HL-60 (cell line): ENCODE measurements around the gene PLEKHA3.

Experiments used
- DNase-seq, 2 experiments: peaks; one replicate each; pipeline ENCODE4 v3.0.0-alpha.2; 2010 to 2020; ENCODE audit warnings: low read depth in 1 of 2, low spot score in 1 of 2
- H3K27ac ChIP-seq: fragments of 250-450 bp; sonication (Bioruptor Pico); replicated peaks from 2 replicates; pipeline ENCODE4 v1.5.1; 2020; ENCODE audit warnings: mild to moderate bottlenecking, moderate library complexity
- H3K27me3 ChIP-seq: fragments of 250-450 bp; sonication (Bioruptor Pico); 2 replicates; pipeline ENCODE4 v1.5.1; 2021; ENCODE audit warnings: mild to moderate bottlenecking, moderate library complexity; ENCODE audit not compliant: insufficient read depth, poor library complexity, severe bottlenecking
- H3K4me3 ChIP-seq: replicated peaks from 2 replicates; pipeline ENCODE4 v1.5.1; 2011; ENCODE audit warnings: mild to moderate bottlenecking, control low read depth, low read length; ENCODE audit not compliant: insufficient read depth
- CTCF ChIP-seq: IDR thresholded peaks from one replicate; pipeline ENCODE4 v1.5.1; 2011; ENCODE audit warnings: low read length, control low read depth, inconsistent platforms; ENCODE audit not compliant: insufficient read depth
- GABPA ChIP-seq: IDR thresholded peaks from 2 replicates; pipeline ENCODE4 v1.6.1; 2012; ENCODE audit warnings: low read depth
- POLR2AphosphoS5 ChIP-seq: IDR thresholded peaks from 2 replicates; pipeline ENCODE4 v1.6.1; 2012; ENCODE audit warnings: low read depth
- REST ChIP-seq: IDR thresholded peaks from 2 replicates; pipeline ENCODE4 v1.6.1; 2012; ENCODE audit warnings: low read depth; ENCODE audit not compliant: insufficient replicate concordance
- SPI1 ChIP-seq: IDR thresholded peaks from 2 replicates; pipeline ENCODE4 v1.6.1; 2012; ENCODE audit warnings: low read depth, mild to moderate bottlenecking, borderline replicate concordance

The PLEKHA3 gene

GRCh38 chr2:178448968-178449661, 31.1 kb upstream of the PLEKHA3 start:
- Histone ChIP-seq H3K4me3 (no peak overlapping the region), H3K27me3 (no peaks in the 10 kb centered on the region), H3K27ac (no peak overlapping the region)
- DNase-seq: no peak
- no peak for TF ChIP-seq GABPA
- no peak for TF ChIP-seq CTCF
- no peak for TF ChIP-seq REST
- no peak for TF ChIP-seq POLR2AphosphoS5
- no peak for TF ChIP-seq SPI1

GRCh38 chr2:178449700-178450523, 30.3 kb upstream of the PLEKHA3 start:
- peak overlapping the region; percentile 89 for H3K27ac ChIP-seq
- TF ChIP-seq GABPA (0 out of 2 replicates have a peak, but pooled peaks have one; percentile 6), SPI1 (peak; percentile 19; the same call in 1 of the 2 replicates), CTCF (no peak), POLR2AphosphoS5 (0 out of 2 replicates have a peak, but pooled peaks have one; percentile 5)
- peak in 1 of 2 experiments; percentile 17 for DNase-seq
- H3K4me3 ChIP-seq: peak overlapping the region; percentile 88
- H3K27me3 ChIP-seq: no peaks in the 10 kb centered on the region

- DNase-seq: no peak
- H3K27ac ChIP-seq: peak overlapping the region; percentile 89
- TF ChIP-seq CTCF: no peak
- TF ChIP-seq POLR2AphosphoS5: no peak
- TF ChIP-seq SPI1: no peak
- TF ChIP-seq REST: no peak
- no peak for TF ChIP-seq GABPA
- H3K27me3 ChIP-seq: no peaks in the 10 kb centered on the region
- H3K4me3 ChIP-seq: peak overlapping the region; percentile 88
These were observed 29.8 kb upstream of the PLEKHA3 start for GRCh38 chr2:178450524-178450773.
